Measurements from ENCODE around the gene CDKN1C.

Gene CDKN1C

DNA sequence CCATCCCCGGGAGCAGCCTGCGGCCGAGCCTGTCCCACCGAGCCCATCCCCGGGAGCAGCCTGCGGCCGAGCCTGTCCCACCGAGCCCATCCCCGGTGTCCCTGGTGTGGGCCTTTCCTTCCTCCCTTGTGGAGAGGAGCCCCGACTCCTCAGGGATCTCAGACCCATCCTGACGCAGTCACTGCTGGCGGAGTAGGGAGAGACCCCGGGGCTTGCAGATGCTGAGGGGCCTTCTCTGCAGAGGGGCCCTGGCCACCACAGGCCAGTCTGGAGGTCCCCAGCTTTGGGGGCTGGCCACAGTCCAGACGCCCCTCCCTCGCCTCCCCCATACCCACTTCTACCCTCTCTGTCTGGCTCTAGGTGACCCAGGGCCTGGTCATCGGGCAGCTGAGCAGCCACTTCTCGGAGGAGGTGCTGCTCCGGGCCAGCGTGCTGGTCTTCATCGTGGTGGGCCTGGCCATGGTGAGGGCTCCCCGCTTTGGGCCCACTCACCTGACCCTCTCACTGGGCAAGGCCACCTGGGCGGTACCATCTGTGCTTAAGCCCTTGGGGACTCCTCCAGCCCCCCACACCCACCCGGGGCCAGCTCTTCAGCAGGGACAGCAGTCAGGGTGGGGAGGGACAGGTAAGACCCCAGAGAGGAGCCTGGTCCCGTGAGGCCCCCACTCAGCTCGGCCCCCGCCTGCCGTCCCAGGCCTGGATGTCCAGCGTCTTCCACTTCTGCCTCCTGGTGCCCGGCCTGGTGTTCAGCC lies 36.3 kb upstream of the CDKN1C start:
- H3K4me3 ChIP-seq (ENCODE audit: low read length): no peak overlapping the region
- TF ChIP-seq, protein P1, sequence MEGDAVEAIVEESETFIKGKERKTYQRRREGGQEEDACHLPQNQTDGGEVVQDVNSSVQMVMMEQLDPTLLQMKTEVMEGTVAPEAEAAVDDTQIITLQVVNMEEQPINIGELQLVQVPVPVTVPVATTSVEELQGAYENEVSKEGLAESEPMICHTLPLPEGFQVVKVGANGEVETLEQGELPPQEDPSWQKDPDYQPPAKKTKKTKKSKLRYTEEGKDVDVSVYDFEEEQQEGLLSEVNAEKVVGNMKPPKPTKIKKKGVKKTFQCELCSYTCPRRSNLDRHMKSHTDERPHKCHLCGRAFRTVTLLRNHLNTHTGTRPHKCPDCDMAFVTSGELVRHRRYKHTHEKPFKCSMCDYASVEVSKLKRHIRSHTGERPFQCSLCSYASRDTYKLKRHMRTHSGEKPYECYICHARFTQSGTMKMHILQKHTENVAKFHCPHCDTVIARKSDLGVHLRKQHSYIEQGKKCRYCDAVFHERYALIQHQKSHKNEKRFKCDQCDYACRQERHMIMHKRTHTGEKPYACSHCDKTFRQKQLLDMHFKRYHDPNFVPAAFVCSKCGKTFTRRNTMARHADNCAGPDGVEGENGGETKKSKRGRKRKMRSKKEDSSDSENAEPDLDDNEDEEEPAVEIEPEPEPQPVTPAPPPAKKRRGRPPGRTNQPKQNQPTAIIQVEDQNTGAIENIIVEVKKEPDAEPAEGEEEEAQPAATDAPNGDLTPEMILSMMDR (IDR thresholded peaks at IDR 0.05; ENCODE audit: insufficient read depth, low read depth, low read length, missing control alignments): no peak
- no peak for DNase-seq (ENCODE audit: low read depth)

DNA sequence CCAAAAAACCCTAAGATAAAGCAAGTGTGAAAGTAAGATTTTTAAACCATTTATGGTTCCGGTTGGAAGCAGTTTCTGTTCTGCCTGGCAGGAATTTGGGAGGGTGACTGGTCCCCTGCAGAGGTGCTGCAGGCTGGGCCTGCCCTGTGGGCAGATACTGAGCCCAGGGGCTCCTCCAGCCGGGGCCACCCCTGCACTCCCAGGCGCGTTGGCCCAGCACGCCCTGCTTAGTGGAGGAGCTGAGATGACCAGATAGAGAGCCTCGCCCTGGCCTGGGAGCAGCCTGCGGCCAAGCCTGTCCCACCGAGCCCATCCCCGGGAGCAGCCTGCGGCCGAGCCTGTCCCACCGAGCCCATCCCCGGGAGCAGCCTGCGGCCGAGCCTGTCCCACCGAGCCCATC lies 35.7 kb upstream of the CDKN1C start:
- H3K4me3 ChIP-seq (ENCODE audit: low read length): no peak overlapping the region
- TF ChIP-seq, protein P1 (IDR thresholded peaks at IDR 0.05; ENCODE audit: insufficient read depth, low read depth, low read length, missing control alignments): no peak
- DNase-seq (ENCODE audit: low read depth): no peak

DNA sequence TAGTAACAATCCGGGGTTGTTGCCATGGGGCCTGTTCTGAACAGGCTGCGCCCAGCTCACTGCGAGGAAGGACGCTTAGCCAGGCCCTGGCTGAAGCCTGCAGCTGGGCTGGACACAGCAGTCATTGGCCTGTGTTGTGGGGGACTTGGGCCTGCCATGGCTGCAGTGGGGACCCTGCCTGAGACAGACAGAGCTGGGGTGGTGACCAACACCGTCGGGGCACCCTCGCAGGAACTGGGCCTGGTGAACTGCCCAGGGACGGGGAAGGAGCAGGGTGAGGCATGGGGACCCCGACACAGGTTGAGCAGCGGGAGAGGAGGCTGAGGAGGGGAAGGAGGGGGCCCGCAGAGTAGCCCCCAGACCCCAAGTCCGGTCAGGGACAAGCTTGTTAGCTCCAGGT lies 34.8 kb upstream of the CDKN1C start:
- TF ChIP-seq, protein P1 (IDR thresholded peaks at IDR 0.05; ENCODE audit: insufficient read depth, low read depth, low read length, missing control alignments): no peak

DNA sequence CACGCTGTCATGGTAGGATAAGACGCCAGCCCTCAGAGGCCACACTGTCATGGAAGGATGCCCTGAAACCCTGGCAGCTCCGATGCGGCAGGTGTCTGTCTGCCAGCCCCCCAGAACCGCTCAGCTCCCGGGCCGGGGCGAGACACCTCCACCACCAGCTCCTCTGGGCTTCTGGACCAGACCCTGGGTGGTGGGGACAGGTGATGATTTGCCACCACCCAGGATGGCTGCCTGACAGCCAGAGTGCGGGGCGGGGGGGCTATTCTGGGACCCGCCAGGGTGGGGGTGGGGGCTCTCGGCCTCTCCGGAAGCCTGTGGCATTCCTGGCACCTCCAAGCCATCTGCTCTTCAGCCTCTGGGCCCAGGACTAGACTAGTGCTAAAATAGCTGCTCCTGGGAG lies 34.3 kb upstream of the CDKN1C start:
- TF ChIP-seq, protein P1 (IDR thresholded peaks at IDR 0.05; ENCODE audit: insufficient read depth, low read depth, low read length, missing control alignments): no peak
- DNase-seq (ENCODE audit: low read depth): no peak
- H3K4me3 ChIP-seq (ENCODE audit: low read length): no peak overlapping the region

More for the DNA sequence above, 34.8 kb upstream of the CDKN1C start:
- DNase-seq (ENCODE audit: low read depth): no peak
- H3K4me3 ChIP-seq (ENCODE audit: low read length): no peak overlapping the region

DNA sequence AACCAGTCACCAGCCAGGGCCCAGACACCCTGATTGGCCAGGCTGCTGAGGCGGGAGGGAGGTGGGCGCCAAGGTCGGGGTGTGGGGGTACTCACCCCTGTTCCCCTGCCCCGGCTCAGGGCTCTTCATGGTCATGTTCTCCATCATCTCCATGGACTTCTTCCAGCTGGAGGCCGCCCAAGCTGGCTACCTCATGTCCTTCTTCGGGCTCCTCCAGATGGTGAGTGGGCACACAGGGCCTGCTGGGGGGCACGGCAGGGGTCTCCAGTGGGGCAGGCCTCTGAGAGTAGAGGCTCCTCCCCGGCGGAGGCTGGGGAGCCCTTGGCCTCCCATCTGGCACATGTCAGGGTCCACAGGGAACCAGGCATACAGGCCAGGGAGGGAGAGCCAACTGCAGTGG lies 33.6 kb upstream of the CDKN1C start:
- DNase-seq (ENCODE audit: low read depth): no peak
- TF ChIP-seq, protein P1 (IDR thresholded peaks at IDR 0.05; ENCODE audit: insufficient read depth, low read depth, low read length, missing control alignments): no peak

DNA sequence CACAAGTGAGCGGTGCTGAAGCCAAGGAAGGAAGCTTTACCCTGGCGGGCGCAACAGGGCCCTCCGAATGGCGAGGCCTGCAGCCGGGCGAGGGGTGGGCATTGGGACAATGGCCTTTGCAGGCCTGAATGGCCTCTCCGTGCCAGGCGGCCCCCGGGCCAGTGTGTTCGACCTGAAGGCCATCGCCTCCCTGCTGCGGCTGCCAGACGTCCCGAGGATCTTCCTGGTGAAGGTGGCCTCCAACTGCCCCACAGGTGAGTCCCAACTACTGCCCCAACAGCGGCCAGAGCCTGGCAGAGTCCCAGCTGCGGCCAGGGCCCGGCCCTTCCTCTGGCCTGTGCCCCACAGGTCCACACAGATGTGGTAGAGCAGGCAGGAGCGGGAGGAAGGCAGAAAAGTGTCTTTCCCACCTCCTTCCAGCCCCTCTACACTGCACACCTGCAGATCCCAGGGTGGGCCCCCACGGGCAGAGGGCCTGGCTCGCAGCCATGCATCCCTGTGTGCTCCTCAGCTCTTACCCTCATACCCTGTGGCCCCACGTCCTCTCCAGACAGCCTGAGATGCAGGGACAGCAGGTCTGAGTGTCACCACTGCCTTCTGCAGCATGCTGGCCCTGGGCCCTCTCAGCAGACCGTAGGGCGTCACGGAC lies 32.4 kb upstream of the CDKN1C start:
- no peak for DNase-seq (ENCODE audit: low read depth)
- no peak overlapping the region for H3K4me3 ChIP-seq (ENCODE audit: low read length)
- TF ChIP-seq, protein P1 (IDR thresholded peaks at IDR 0.05; ENCODE audit: insufficient read depth, low read depth, low read length, missing control alignments): no peak

More for the DNA sequence above, 33.6 kb upstream of the CDKN1C start:
- H3K4me3 ChIP-seq (ENCODE audit: low read length): no peak overlapping the region

Measured in epithelial cell of esophagus (primary cell).